Articular chondrocyte of knee joint (primary cell): ENCODE measurements around the gene DVL1. TPM values are rescaled to one million over a fixed set of nuclear protein-coding genes. Genes with fewer than 3 reads are reported as not detected.

Experiments used
- small RNA-seq: library from RNA; depleted of rRNA; stranded (forward); fragments of <200 nt; gene quantifications from one replicate; pipeline ENCODE3, GENCODE V24; 2012
- total RNA-seq: library from RNA; depleted of rRNA; stranded (reverse); fragments of >200 nt; gene quantifications from 2 replicates; pipeline ENCODE4 v1.2.3, GENCODE V29; 2012

DVL1 gene
- 30.4 and 31.7 TPM in 2 replicates for total RNA-seq

GRCh38 chr1:1349256-1350012 lies at the start of gene DVL1:
DVL1 (minus strand) TSS chr1:1349418; CDS start chr1:1349065, 353 bp downstream.

DNA sequence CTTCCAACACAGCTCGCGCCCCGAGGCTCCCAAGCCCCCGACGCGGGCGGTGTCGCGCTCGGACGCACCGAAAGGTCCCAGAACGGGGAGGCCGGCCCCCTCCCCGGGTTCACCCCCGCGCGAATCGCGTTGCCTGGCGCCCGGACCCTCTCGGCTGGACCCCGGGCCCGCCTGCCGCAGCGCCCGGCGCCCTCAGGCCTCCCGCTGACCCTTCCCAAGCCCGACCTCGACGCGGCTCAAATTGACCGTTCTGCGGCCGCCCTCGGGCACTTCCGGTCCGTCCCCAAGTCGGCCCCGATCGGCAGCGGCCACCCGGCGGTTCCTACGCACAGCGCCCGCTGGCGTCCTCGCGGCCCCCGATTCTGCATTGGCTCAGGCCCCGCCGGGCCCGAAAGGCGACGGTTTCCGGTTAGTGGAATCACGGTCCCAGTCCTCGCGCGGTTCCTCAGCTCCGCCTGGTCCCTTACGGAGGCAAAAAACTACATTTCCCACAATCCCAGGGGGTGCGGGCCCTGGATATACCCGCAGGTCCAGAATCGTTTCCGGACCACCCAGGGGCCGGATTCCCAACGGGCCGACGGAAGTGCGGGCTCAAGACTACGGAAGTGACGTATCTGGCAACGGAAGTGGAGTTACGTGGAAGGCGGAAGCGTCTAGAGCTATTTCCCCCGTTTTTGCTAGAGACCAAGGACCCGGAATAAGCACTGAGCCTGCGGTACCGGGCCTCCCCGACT lies 25.9 kb upstream of the DVL1 start, which contains the start of gene AURKAIP1:
TSS of gene AURKAIP1 (minus strand) at position 279 of the 734 bp plus-strand sequence. CDS start 451 bp downstream, outside the sequence.

GRCh38 chr1:1358433-1359271 lies 9.4 kb upstream of the DVL1 start, which contains the start of gene MXRA8:
MXRA8 (minus strand) TSS chr1:1358555; CDS start chr1:1358504, 51 bp downstream.

DNA sequence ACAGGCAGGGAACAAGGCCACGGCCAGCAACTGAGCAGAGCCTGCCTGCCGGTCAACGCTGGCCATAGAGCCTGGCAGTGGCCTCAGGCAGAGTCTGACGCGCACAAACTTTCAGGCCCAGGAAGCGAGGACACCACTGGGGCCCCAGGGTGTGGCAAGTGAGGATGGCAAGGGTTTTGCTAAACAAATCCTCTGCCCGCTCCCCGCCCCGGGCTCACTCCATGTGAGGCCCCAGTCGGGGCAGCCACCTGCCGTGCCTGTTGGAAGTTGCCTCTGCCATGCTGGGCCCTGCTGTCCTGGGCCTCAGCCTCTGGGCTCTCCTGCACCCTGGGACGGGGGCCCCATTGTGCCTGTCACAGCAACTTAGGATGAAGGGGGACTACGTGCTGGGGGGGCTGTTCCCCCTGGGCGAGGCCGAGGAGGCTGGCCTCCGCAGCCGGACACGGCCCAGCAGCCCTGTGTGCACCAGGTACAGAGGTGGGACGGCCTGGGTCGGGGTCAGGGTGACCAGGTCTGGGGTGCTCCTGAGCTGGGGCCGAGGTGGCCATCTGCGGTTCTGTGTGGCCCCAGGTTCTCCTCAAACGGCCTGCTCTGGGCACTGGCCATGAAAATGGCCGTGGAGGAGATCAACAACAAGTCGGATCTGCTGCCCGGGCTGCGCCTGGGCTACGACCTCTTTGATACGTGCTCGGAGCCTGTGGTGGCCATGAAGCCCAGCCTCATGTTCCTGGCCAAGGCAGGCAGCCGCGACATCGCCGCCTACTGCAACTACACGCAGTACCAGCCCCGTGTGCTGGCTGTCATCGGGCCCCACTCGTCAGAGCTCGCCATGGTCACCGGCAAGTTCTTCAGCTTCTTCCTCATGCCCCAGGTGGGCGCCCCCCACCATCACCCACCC lies 17.9 kb downstream of the DVL1 start, which contains the start of gene TAS1R3:
TSS of gene TAS1R3 (plus strand) at position 213 of the 898 bp plus-strand sequence. CDS start at position 279, 66 bp downstream.

DNA sequence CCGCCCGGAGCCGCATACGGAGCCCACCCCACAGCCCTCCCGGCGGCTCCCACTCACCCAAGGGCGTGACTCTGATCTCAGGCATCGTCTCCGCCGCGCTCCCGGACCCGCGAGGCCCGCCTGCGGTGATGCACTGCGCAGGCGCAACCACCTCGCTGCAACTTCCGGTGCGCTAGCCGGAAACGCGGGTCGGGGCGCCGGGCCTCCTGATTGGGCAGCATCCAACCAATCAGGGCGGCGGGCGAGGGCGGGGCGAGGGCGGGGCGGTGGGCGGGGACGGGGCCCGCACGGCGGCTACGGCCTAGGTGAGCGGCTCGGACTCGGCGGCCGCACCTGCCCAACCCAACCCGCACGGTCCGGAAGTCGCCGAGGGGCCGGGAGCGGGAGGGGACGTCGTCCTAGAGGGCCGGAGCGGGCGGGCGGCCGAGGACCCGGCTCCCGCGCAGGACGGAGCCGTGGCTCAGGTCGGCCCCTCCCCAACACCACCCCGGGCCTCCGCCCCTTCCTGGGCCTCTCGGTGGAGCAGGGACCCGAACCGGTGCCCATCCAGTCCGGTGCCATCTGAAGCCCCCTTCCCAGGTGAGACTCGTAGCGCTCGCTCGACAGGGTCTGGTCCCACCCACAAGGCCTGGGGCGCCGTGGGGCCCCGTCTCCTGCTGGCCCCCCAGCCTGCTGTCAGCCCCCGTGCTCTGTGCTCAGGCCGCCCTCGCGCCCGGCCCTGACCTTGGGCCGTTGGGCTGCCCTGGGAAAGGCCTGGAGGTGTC lies 24.5 kb downstream of the DVL1 start, which contains the start of the genes CPTP and INTS11:
TSS of gene CPTP (plus strand) at position 279 of the 764 bp plus-strand sequence. CDS start 2,109 bp downstream, outside the sequence.
TSS of gene INTS11 (minus strand) at position 137 of the 764 bp plus-strand sequence. CDS start at position 85, 52 bp downstream.

GRCh38 chr1:1307923-1308755 lies 41.1 kb downstream of the DVL1 start, which contains the start of the genes ACAP3 and PUSL1:
ACAP3 (minus strand) TSS chr1:1307930; CDS start chr1:1307815, 115 bp downstream.
PUSL1 (plus strand) TSS chr1:1308597; CDS start chr1:1308644, 47 bp downstream.

Small RNA genes lying within 50 kb of the gene (small RNA-seq; reads per million reads assigned to genes)
- gene MIR6726: not detected

Other genes with a start within 250 kb of the DVL1 start
- gene C1orf159, start 233.3 kb downstream of the DVL1 start, total RNA-seq: 4.8 and 5.2 TPM in 2 replicates
- gene TTLL10, start 175.5 kb downstream of the DVL1 start, total RNA-seq: not detected in 2 replicates
- gene TNFRSF18, start 142.8 kb downstream of the DVL1 start, total RNA-seq: 0.32 and 0.39 TPM in 2 replicates
- gene TNFRSF4, start 135.3 kb downstream of the DVL1 start, total RNA-seq: 0.13 TPM in 1 of 2 replicates, not detected in the other
- gene SDF4, start 117.4 kb downstream of the DVL1 start, total RNA-seq: 121 and 122 TPM in 2 replicates
- 16.3 and 18.9 TPM in 2 replicates for gene B3GALT6, start 117.2 kb downstream of the DVL1 start, total RNA-seq
- 0.43 and 0.65 TPM in 2 replicates for gene C1QTNF12, start 102.7 kb downstream of the DVL1 start, total RNA-seq
- 26.9 and 30.3 TPM in 2 replicates for gene UBE2J2, start 75.6 kb downstream of the DVL1 start, total RNA-seq
- 0.76 and 0.78 TPM in 2 replicates for gene SCNN1D, start 69.0 kb downstream of the DVL1 start, total RNA-seq
- 19.2 and 24.7 TPM in 2 replicates for gene ACAP3, start 41.5 kb downstream of the DVL1 start, total RNA-seq
- gene PUSL1, start 40.8 kb downstream of the DVL1 start, total RNA-seq: 16.2 and 22.7 TPM in 2 replicates
- 43.3 and 46.8 TPM in 2 replicates for gene INTS11, start 24.8 kb downstream of the DVL1 start, total RNA-seq
- gene CPTP, start 24.6 kb downstream of the DVL1 start, total RNA-seq: 10.3 and 12.6 TPM in 2 replicates
- gene TAS1R3, start 18.1 kb downstream of the DVL1 start, total RNA-seq: under 0.01 and 0.22 TPM in 2 replicates
- 507 and 540 TPM in 2 replicates for gene MXRA8, start 9.1 kb upstream of the DVL1 start, total RNA-seq
- 60.2 and 63.8 TPM in 2 replicates for gene AURKAIP1, start 25.8 kb upstream of the DVL1 start, total RNA-seq
- gene CCNL2, start 49.9 kb upstream of the DVL1 start, total RNA-seq: 111 and 123 TPM in 2 replicates
- gene MRPL20, start 57.9 kb upstream of the DVL1 start, total RNA-seq: 96.8 and 105 TPM in 2 replicates
- 1.7 and 2.9 TPM in 2 replicates for gene ANKRD65, start 71.9 kb upstream of the DVL1 start, total RNA-seq
- gene VWA1, start 86.3 kb upstream of the DVL1 start, total RNA-seq: 2.6 and 4.1 TPM in 2 replicates
- under 0.01 and 0.13 TPM in 2 replicates for gene ATAD3C, start 100.3 kb upstream of the DVL1 start, total RNA-seq
- 5.4 and 8.6 TPM in 2 replicates for gene ATAD3B, start 122.3 kb upstream of the DVL1 start, total RNA-seq
- 7.9 and 21.6 TPM in 2 replicates for gene ATAD3A, start 162.7 kb upstream of the DVL1 start, total RNA-seq
- gene TMEM240, start 191.2 kb upstream of the DVL1 start, total RNA-seq: 2.2 and 3.2 TPM in 2 replicates
- 54.5 TPM in 2 replicates for gene SSU72, start 225.4 kb upstream of the DVL1 start, total RNA-seq